Retinal pigment epithelial cell (primary cell): ENCODE results near the gene SMAD7.

Source experiments
- DNase-seq: peaks from one replicate; pipeline ENCODE4 v3.0.0-alpha.2; 2010; ENCODE audit warnings: low read depth
- H3K4me3 ChIP-seq: 2 replicates; pipeline ENCODE4 v1.5.1; 2011; ENCODE audit warnings: mild to moderate bottlenecking, low read length, control low read depth, moderate library complexity
- TF ChIP-seq, protein P1 (sequence below): conservative IDR thresholded peaks from 2 replicates; pipeline ENCODE4 v1.5.1; 2011; ENCODE audit warnings: low read depth, low read length, control low read depth, inconsistent platforms

SMAD7 gene

DNA sequence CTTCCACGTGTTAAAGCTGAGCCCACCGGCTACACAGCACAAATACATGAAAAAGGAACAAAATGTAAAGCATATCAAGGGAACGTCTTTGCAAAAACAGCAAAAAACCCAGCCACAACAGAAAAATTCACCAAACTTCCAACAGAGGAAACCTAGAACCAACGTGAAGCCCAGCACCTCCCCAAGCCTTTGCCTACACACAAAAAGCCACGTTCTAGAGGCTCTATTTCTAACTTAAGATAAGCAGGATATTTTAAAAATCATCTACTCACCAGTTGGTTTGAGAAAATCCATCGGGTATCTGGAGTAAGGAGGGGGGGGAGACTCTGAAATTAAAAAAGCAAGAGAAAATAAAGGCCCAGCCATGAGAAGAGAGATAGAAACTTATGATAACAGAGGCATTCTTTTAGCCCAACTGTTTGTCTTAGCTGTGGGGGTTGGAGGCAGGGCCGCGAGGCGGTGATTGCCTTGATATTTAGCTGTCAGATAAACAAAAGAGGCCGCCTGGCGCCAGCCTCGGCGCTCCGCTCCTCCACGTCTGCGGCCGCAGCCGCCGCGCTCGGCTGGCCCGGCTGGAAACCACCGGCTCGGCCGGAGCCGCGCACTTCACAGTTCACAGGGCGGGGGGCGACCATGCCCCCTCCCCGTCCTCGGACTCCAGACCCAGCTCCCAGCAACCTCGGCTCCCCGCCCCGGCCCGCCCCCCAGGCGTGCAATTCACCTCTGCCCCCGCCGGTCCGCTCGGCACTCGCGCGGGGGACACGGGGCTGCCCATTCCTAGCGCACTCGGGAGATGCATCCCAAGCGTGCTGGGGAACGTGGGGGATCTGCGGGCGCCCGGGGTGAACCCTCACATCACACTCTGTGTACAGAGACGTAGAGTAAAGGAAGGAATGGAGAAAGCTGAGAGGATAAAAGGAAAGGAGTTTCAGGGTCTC, 2.4 kb downstream of the SMAD7 start:
- peak overlapping the region; percentile 97 for H3K4me3 ChIP-seq
- no peak for DNase-seq

DNA sequence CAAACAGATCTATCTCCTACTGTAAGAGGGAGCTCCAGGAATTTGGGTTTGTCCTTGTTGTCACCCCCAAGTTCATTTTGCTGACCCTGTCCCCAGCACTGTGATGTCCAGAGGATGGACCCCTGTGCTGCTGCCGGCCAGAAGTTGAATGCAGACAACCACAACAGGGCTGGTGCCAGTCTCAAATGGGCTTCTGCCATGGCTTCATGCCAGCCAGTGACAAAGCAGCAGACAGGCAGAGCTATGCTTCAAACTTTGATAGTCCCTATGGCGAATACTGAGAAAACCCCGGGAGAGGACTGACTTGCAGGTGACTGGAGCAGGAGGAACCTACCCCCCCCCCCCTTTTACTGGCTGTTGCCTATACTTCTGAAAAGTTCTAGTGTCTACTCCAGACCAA, 3.2 kb downstream of the SMAD7 start:
- peak overlapping the region; percentile 97 for H3K4me3 ChIP-seq
- TF ChIP-seq, protein P1, sequence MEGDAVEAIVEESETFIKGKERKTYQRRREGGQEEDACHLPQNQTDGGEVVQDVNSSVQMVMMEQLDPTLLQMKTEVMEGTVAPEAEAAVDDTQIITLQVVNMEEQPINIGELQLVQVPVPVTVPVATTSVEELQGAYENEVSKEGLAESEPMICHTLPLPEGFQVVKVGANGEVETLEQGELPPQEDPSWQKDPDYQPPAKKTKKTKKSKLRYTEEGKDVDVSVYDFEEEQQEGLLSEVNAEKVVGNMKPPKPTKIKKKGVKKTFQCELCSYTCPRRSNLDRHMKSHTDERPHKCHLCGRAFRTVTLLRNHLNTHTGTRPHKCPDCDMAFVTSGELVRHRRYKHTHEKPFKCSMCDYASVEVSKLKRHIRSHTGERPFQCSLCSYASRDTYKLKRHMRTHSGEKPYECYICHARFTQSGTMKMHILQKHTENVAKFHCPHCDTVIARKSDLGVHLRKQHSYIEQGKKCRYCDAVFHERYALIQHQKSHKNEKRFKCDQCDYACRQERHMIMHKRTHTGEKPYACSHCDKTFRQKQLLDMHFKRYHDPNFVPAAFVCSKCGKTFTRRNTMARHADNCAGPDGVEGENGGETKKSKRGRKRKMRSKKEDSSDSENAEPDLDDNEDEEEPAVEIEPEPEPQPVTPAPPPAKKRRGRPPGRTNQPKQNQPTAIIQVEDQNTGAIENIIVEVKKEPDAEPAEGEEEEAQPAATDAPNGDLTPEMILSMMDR = no peak
- no peak for DNase-seq

More for the DNA sequence above, 2.4 kb downstream of the SMAD7 start:
- TF ChIP-seq, protein P1 = no peak

DNA sequence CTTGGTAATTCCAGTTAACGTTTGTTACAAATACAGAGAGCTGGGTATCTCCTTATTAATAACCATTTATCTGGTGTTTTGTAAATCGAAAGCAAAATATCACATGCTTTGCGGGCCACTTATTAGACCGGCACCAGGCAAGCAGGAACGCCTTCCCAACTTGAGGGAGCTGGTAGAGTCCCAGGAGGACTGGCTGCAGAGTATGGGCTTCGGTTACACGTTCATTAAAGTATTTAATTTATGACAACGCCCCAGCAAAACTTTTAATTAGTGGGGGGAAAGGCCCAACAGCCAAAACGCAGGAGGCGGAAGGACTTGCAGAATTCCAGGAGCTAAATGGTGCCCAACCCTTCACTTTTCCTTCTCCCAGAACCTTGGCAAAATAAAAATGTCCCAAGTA, 3.7 kb downstream of the SMAD7 start:
- peak overlapping the region; percentile 97 for H3K4me3 ChIP-seq
- TF ChIP-seq, protein P1 = no peak
- DNase-seq = no peak

DNA sequence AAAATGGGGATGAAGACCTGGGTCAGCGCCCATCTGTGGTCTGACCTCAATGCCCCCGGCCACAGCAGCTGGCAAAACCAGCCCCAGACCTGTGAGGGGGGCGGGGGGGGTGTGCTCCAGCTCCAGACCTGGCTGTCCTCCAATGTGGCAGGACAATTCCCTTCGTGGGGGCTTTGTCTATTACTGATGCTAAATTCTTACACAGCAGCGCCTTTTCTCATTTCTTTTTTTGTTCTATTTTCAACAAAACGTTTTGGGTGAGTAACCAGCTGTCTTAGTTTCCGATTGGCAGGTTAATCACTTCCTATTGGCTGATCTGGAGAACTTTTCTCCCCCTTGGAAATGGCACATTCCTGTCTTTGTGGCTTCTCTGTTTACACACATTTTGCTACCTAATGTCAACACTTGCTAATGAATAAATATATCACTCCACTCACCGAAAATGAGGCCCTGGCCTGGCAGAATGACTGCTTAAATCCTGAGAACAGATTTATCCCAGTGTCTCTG, 4.4 kb downstream of the SMAD7 start:
- no peak for DNase-seq
- TF ChIP-seq, protein P1 = no peak
- H3K4me3 ChIP-seq = peak overlapping the region; percentile 97

DNA sequence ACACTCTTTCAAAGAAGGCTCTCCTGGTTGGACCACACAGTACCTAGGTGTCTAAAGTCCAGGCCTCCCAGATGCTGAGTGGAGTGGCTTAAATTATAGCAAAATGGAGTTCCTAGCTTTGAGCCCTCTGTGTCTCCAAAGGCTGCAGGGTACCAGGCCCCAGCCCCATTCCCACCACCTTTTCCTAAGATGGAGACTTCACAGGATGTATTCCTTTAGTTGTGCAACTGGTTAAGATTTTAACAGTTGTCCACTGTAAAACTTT, 4.9 kb downstream of the SMAD7 start:
- peak overlapping the region; percentile 97 for H3K4me3 ChIP-seq
- TF ChIP-seq, protein P1 = no peak
- no peak for DNase-seq

DNA sequence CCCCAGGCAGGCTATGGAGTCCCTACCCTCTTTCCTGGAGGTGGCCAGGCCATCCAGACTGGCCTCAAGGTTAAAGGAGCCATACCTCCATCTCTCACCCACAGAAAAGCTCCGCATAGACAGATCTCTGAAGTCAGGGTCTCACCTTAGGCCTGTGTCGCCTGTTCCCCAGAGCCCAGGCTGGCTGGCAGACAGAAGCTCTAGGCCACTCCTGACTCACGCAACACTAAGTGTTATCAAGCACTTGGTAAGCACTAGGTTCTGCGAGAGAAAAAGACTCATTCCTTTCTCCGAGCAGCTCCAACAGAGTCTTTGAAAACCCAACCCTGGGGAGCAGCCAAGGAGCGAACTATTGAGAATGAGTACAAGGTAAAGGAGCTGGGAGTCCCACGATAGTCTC, 6.1 kb downstream of the SMAD7 start:
- H3K4me3 ChIP-seq = no peak overlapping the region
- TF ChIP-seq, protein P1 = no peak

More for the DNA sequence above, 6.1 kb downstream of the SMAD7 start:
- DNase-seq = no peak
